Liver (tissue), 9 donors: ENCODE data around the gene SPAG4. TPM values are rescaled to one million over a fixed set of nuclear protein-coding genes. Genes with fewer than 3 reads are reported as not detected.

Source experiments
- DNase-seq: peaks from one replicate; pipeline ENCODE4 v3.0.0-alpha.2; 2017; ENCODE audit warnings: low spot score
- H3K27ac ChIP-seq, 2 donors: one replicate each; pipeline ENCODE4 v1.7.0; 2013; ENCODE audit warnings: inconsistent platforms in 2 of 2, low read length in 2 of 2, control low read depth in 1 of 2, low read depth in 1 of 2, mild to moderate bottlenecking in 1 of 2
- H3K27me3 ChIP-seq, 4 donors: one replicate each; pipeline versions ENCODE4 v1.6.1 to v1.7.0; 2013; ENCODE audit warnings: low read length in 3 of 4, inconsistent platforms in 1 of 4, mild to moderate bottlenecking in 1 of 4, moderate library complexity in 1 of 4; ENCODE audit not compliant: control insufficient read depth in 4 of 4, insufficient read depth in 4 of 4
- H3K36me3 ChIP-seq, 4 donors: one replicate each; pipeline versions ENCODE4 v1.6.1 to v1.7.0; 2013; ENCODE audit warnings: low read length in 3 of 4, mild to moderate bottlenecking in 3 of 4, low read depth in 1 of 4, moderate library complexity in 1 of 4; ENCODE audit not compliant: control insufficient read depth in 4 of 4, insufficient read depth in 3 of 4
- H3K4me1 ChIP-seq, 4 donors: one replicate each; pipeline versions ENCODE4 v1.6.1 to v1.7.0; 2013; ENCODE audit warnings: low read length in 3 of 4, mild to moderate bottlenecking in 3 of 4, moderate library complexity in 1 of 4; ENCODE audit not compliant: control insufficient read depth in 4 of 4, insufficient read depth in 4 of 4
- H3K4me3 ChIP-seq, 3 donors: one replicate each; pipeline versions ENCODE4 v1.6.1 to v1.7.0; 2013; ENCODE audit warnings: low read length in 3 of 3, control low read depth in 1 of 3, low read depth in 1 of 3, mild to moderate bottlenecking in 1 of 3
- H3K9ac ChIP-seq, 2 donors: one replicate each; pipeline ENCODE4 v1.7.0; 2013; ENCODE audit warnings: low read length in 2 of 2, mild to moderate bottlenecking in 2 of 2, moderate library complexity in 2 of 2, control low read depth in 1 of 2, low read depth in 1 of 2
- H3K9me3 ChIP-seq, 4 donors: one replicate each; pipeline versions ENCODE4 v1.6.1 to v1.7.0; 2013; ENCODE audit warnings: low read length in 3 of 4; ENCODE audit not compliant: control insufficient read depth in 4 of 4
- ATF3 ChIP-seq: IDR thresholded peaks from 2 replicates; pipeline ENCODE4 v1.6.1; 2016; ENCODE audit warnings: antibody characterized with exemption
- CTCF ChIP-seq: fragments of 150-350 bp; IDR thresholded peaks from 2 replicates; pipeline ENCODE4 v1.5.1; 2017; ENCODE audit warnings: improper control_type of control experiment, low read depth, low read length; ENCODE audit not compliant: missing input control
- EGR1 ChIP-seq, 2 donors: IDR thresholded peaks; 2 replicates each; pipeline ENCODE4 v1.6.1; 2016 to 2018; ENCODE audit warnings: antibody characterized with exemption in 2 of 2, low read depth in 2 of 2
- FOXA1 ChIP-seq: IDR thresholded peaks from 2 replicates; pipeline ENCODE4 v1.6.1; 2016; ENCODE audit warnings: antibody characterized with exemption
- GABPA ChIP-seq, 2 donors: IDR thresholded peaks in 1 of 2; conservative IDR thresholded peaks in 1 of 2; 2 replicates each; pipeline ENCODE4 v1.6.1; 2016; ENCODE audit warnings: antibody characterized with exemption in 2 of 2, mild to moderate bottlenecking in 1 of 2, moderate library complexity in 1 of 2
- HNF4G ChIP-seq: IDR thresholded peaks from 2 replicates; pipeline ENCODE4 v1.6.1; 2016; ENCODE audit warnings: antibody characterized with exemption
- NR2F2 ChIP-seq: IDR thresholded peaks from 2 replicates; pipeline ENCODE4 v1.6.1; 2016; ENCODE audit warnings: antibody characterized with exemption
- RAD21 ChIP-seq, 2 donors: IDR thresholded peaks; 2 replicates each; pipeline ENCODE4 v1.6.1; 2016; ENCODE audit warnings: antibody characterized with exemption in 2 of 2, mild to moderate bottlenecking in 2 of 2
- RXRA ChIP-seq, 2 donors: IDR thresholded peaks; 2 replicates each; pipeline ENCODE4 v1.6.1; 2017 to 2018; ENCODE audit warnings: antibody characterized with exemption in 2 of 2, mild to moderate bottlenecking in 1 of 2
- YY1 ChIP-seq: IDR thresholded peaks from 2 replicates; pipeline ENCODE4 v1.6.1; 2016; ENCODE audit warnings: antibody characterized with exemption, mild to moderate bottlenecking
- WGBS: extraction: QIAGEN DNeasy Blood & Tissue Kit; methylation state at CpG from one replicate; pipeline ENCODE4 v1.1.7; 2013; 5-methylcytosine and 5-hydroxymethylcytosine counted together
- polyA plus RNA-seq, 2 donors: library from polyadenylated mRNA; stranded (reverse) in 1 of 2; unstranded in 1 of 2; fragments of 200-250 nt in 1 of 2; fragments of >200 nt in 1 of 2; fragmentation: Nextera tagmentation in 1 of 2; extraction: Ambion mirVana in 1 of 2; gene quantifications; one replicate each; pipeline versions ENCODE4 v1.2.1 to v1.2.3, GENCODE V29; 2013 to 2015
- total RNA-seq, 2 donors: library from RNA; depleted of rRNA; stranded (reverse); fragments of >200 nt; gene quantifications; one replicate each; pipeline ENCODE4 v1.2.3, GENCODE V29; 2014
- donor health status: healthy.
- donor health status: healthy.
- donor health status: healthy.
- donor health status: healthy.
- donor health status: healthy.

SPAG4 gene
- total and polyA plus RNA-seq, 4 donors, result 2.1 to 4.6 (median 3.4) TPM

- no peak for TF ChIP-seq EGR1 (IDR thresholded peaks at IDR 0.05; ENCODE audit: low read depth in 2 of 2)
- TF ChIP-seq NR2F2, result no peak
- peak in 1 of 2 donors; percentile 35 for TF ChIP-seq RAD21 (IDR thresholded peaks at IDR 0.05)
- TF ChIP-seq HNF4G, result no peak
- TF ChIP-seq YY1, result peak; percentile 99
- peak; percentile 7 to 77 for TF ChIP-seq GABPA (IDR thresholded peaks at IDR 0.05 in 1 of 2, conservative IDR thresholded peaks at IDR 0.05 in 1 of 2)
- no peak for TF ChIP-seq CTCF
- TF ChIP-seq RXRA (IDR thresholded peaks at IDR 0.05), result peak in 1 of 2 donors; percentile 5
- TF ChIP-seq ATF3, result no peak
Observed at GRCh38 chr20:35664466-35665206, 49.0 kb downstream of the SPAG4 start, which contains the start of the genes CPNE1 and RBM12 (continued).

- Histone ChIP-seq H3K4me1 (peaks cover 4 to 30% (median 21%) of the 10 kb centered on the region in 4 donors), H3K27ac (no peak overlapping the region), H3K9ac (no peak overlapping the region), H3K4me3 (no peak overlapping the region), H3K27me3 (no peaks in the 10 kb centered on the region), H3K36me3 (peaks cover 0 to 24% (median 22%) of the 10 kb centered on the region in 4 donors), H3K9me3 (no peaks in the 10 kb centered on the region)
- TF ChIP-seq RAD21 (IDR thresholded peaks at IDR 0.05), result no peak
- DNase-seq, result no peak
- 97% methylated on average over 17 of the region's 17 CpGs for WGBS
Observed at GRCh38 chr20:35665949-35666288, 50.3 kb downstream of the SPAG4 start.

DNA sequence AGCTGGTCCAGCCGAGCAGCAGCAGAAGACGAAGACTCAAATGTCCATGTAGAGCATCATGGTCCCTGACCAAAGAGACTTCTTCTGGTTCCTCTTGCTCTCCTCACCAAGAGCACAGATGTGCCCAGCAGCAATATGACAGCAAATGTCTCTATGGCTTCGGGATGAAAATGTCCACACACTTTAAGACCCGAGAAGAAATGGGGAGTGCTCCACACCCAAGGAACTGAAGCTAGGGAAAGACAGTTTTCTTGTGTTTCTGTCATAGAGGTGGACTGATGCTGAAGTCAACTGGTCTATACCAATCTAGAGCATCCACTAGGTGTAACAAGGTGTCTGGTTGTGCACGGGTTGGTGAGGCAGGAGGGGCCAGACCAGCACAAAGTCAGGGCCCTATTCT lies 53.6 kb downstream of the SPAG4 start:
- H3K36me3 ChIP-seq, result peaks cover 7 to 46% (median 37%) of the 10 kb centered on the region in 4 donors
- H3K9me3 ChIP-seq, result no peaks in the 10 kb centered on the region
- WGBS, result 97% methylated on average over 5 of the region's 5 CpGs

More for the DNA sequence above, 53.6 kb downstream of the SPAG4 start:
- Histone ChIP-seq H3K27me3 (no peaks in the 10 kb centered on the region), H3K27ac (no peak overlapping the region), H3K4me3 (no peak overlapping the region), H3K9ac (no peak overlapping the region), H3K4me1 (no peaks in the 10 kb centered on the region)
- TF ChIP-seq NR2F2, result no peak
- no peak for TF ChIP-seq CTCF
- no peak for TF ChIP-seq FOXA1
- no peak for DNase-seq
